PC-9 (cell line): ENCODE data around the gene SMAD6. TPM values are rescaled to one million over a fixed set of nuclear protein-coding genes. Genes with fewer than 3 reads are reported as not detected.

Source experiments
- BruUV-seq: library from RNA; stranded (reverse); fragments of 400-500 nt; replicated peaks from 2 replicates; lab custom pipeline; 2021; lab: Mats Ljungman, UMichigan
- CTCF ChIA-PET: fragments of 300-600 bp; sonication (Branson Sonifier 250); formaldehyde crosslinking; loops from one replicate; lab custom pipeline; 2022; ENCODE audit warnings: antibody characterized with exemption; lab: Charles Lee
- POLR2A ChIA-PET: fragments of 300-600 bp; sonication (Branson Sonifier 250); formaldehyde crosslinking; loops from one replicate; lab custom pipeline; 2022; ENCODE audit warnings: antibody characterized with exemption; ENCODE audit not compliant: unreplicated experiment; lab: Charles Lee
- DNase-seq, 2 experiments: peaks; one replicate each; pipeline versions ENCODE4 v3.0.0 to v3.0.0-alpha.2; 2015 to 2022; ENCODE audit warnings: mixed read lengths in 1 of 2
- H2AFZ ChIP-seq: fragments of 200-600 bp; sonication (generic); 2 replicates; pipeline ENCODE4 v1.8.1; 2017; ENCODE audit warnings: antibody characterized with exemption
- H3F3A ChIP-seq: fragments of 200-600 bp; sonication (generic); 2 replicates; pipeline ENCODE4 v1.8.1; 2017; ENCODE audit warnings: antibody characterized with exemption, mild to moderate bottlenecking, low read depth; ENCODE audit not compliant: insufficient read depth
- H3K27ac ChIP-seq: fragments of 200-600 bp; sonication (generic); 2 replicates; pipeline ENCODE4 v1.6.1; 2016; ENCODE audit warnings: mixed run types
- H3K27me3 ChIP-seq: fragments of 200-600 bp; sonication (generic); 2 replicates; pipeline ENCODE4 v1.6.1; 2016; ENCODE audit warnings: low read depth, mixed run types; ENCODE audit not compliant: insufficient read depth
- H3K36me3 ChIP-seq: fragments of 200-600 bp; sonication (generic); 2 replicates; pipeline ENCODE4 v1.6.1; 2016; ENCODE audit warnings: low read depth, mixed run types
- H3K4me1 ChIP-seq: fragments of 200-600 bp; sonication (generic); replicated peaks from 2 replicates; pipeline ENCODE4 v1.6.1; 2016; ENCODE audit warnings: mixed run types; ENCODE audit not compliant: insufficient read depth
- H3K4me2 ChIP-seq: fragments of 200-600 bp; sonication (generic); 2 replicates; pipeline ENCODE4 v1.6.1; 2017; ENCODE audit warnings: mixed run types
- H3K4me3 ChIP-seq: fragments of 200-600 bp; sonication (generic); 2 replicates; pipeline ENCODE4 v1.6.1; 2016; ENCODE audit warnings: mixed run types
- H3K79me2 ChIP-seq: fragments of 200-600 bp; sonication (generic); 2 replicates; pipeline ENCODE4 v1.6.1; 2017; ENCODE audit warnings: low read depth, mixed run types
- H3K9me2 ChIP-seq: fragments of 200-600 bp; sonication (generic); 2 replicates; pipeline ENCODE4 v1.8.1; 2017; ENCODE audit warnings: mild to moderate bottlenecking; ENCODE audit not compliant: insufficient read depth
- H3K9me3 ChIP-seq: fragments of 200-600 bp; sonication (generic); 2 replicates; pipeline ENCODE4 v1.8.1; 2016; ENCODE audit warnings: low read depth; ENCODE audit not compliant: insufficient read depth
- H4K20me1 ChIP-seq: fragments of 200-600 bp; sonication (generic); 2 replicates; pipeline ENCODE4 v1.8.1; 2017; ENCODE audit not compliant: insufficient read depth
- CTCF ChIP-seq: fragments of 200-600 bp; sonication (generic); conservative IDR thresholded peaks from 2 replicates; pipeline ENCODE4 v1.6.1; 2017; ENCODE audit warnings: mixed run types, antibody characterized with exemption, mild to moderate bottlenecking, moderate library complexity
- EZH2 ChIP-seq: fragments of 200-600 bp; sonication (generic); IDR thresholded peaks from 2 replicates; pipeline ENCODE4 v1.8.0; 2017; ENCODE audit warnings: antibody characterized with exemption, low read depth
- intact Hi-C: fragments of 100-400 bp; cut with micrococcal nuclease; formaldehyde crosslinking; loops from one replicate; pipeline ENCODE4 v1.10.0; 2022; ENCODE audit not compliant: unreplicated experiment
- total RNA-seq: library from RNA; stranded (reverse); gene quantifications from 2 replicates; pipeline ENCODE4 v1.2.3, GENCODE V29; 2021

SMAD6 gene
- total RNA-seq, 1 experiment from 2014 or later: 7.1 TPM

DNA sequence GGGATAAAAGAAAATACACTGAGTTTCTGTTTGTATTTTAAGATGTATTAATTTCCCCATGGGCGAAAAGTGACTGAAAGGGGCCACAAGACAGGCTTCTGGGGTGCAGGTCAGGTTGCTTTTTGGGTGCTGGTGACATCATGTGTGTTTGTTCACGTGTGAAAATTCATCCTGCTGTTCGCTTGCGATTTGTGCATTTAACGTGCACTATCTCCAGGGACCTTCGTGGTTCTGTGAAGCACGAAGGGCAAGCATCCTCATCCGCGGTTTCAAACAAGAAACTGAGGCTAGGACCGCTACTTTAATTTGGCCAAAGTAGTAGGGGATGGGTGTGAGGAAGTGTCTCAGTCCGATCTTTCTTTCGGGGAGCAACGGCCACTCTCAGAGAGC lies 1.6 kb upstream of the SMAD6 start:
- TF ChIP-seq CTCF (no peak), EZH2 (no peak)
- peaks cover 23% of the 10 kb centered on the region for H3K79me2 ChIP-seq
- H4K20me1 ChIP-seq: no peaks in the 10 kb centered on the region; the same call in 1 of the 2 replicates
- intact Hi-C loops: no loop called here
- H3K4me1 ChIP-seq: peaks cover 18% of the 10 kb centered on the region
- no peaks in the 10 kb centered on the region for H3K36me3 ChIP-seq
- ChIA-PET CTCF (interaction anchor here (0.6 to 0.9 kb wide), 4 partner anchors 78 to 412 kb away, joined by 3 to 19 read pairs (median 12); no protein-coding TSS in a partner anchor), POLR2A (interaction anchor here (0.6 kb wide), 1 partner anchor 62 kb away, joined by 4 read pairs; no protein-coding TSS in a partner anchor)
- peak overlapping the region; percentile 88 for H2AFZ ChIP-seq
- no peak overlapping the region for H3K27ac ChIP-seq
- H3K4me2 ChIP-seq: peak overlapping the region; percentile 71
- no peaks in the 10 kb centered on the region for H3K9me3 ChIP-seq
- peaks cover 5% of the 10 kb centered on the region; the same call in 1 of the 2 replicates for H3F3A ChIP-seq
- no TSS peak for BruUV-seq
- no peaks in the 10 kb centered on the region for H3K9me2 ChIP-seq
- H3K4me3 ChIP-seq: peak overlapping the region; percentile 57
- H3K27me3 ChIP-seq: no peaks in the 10 kb centered on the region
- no peak for DNase-seq

- TF ChIP-seq CTCF (no peak), EZH2 (no peak)
- CTCF ChIA-PET: interaction anchor here (0.7 to 0.9 kb wide), 3 partner anchors 77 to 412 kb away, joined by 3 to 19 read pairs (median 12); no protein-coding TSS in a partner anchor
- peak overlapping the region; percentile 81 for H3K4me3 ChIP-seq
- peaks cover 20% of the 10 kb centered on the region for H3K4me1 ChIP-seq
- H3F3A ChIP-seq: peaks cover 5% of the 10 kb centered on the region; the same call in 1 of the 2 replicates
- H4K20me1 ChIP-seq: no peaks in the 10 kb centered on the region; the same call in 1 of the 2 replicates
- H3K36me3 ChIP-seq: no peaks in the 10 kb centered on the region
- H3K4me2 ChIP-seq: peak overlapping the region; percentile 95
- H3K9me3 ChIP-seq: no peaks in the 10 kb centered on the region
- no peak overlapping the region for H3K27ac ChIP-seq
- DNase-seq: peak; percentile 78 to 97
- POLR2A ChIA-PET: interaction anchor here (0.6 to 0.7 kb wide), 2 partner anchors 61 to 183 kb away, joined by 4 to 5 read pairs; no protein-coding TSS in a partner anchor
- no TSS peak for BruUV-seq
- no peaks in the 10 kb centered on the region for H3K9me2 ChIP-seq
- no peaks in the 10 kb centered on the region for H3K27me3 ChIP-seq
- intact Hi-C loops: no loop called here
- H2AFZ ChIP-seq: peak overlapping the region; percentile 88
- peaks cover 28% of the 10 kb centered on the region for H3K79me2 ChIP-seq
These were observed 1.1 kb upstream of the SMAD6 start for GRCh38 chr15:66700802-66701421.

DNA sequence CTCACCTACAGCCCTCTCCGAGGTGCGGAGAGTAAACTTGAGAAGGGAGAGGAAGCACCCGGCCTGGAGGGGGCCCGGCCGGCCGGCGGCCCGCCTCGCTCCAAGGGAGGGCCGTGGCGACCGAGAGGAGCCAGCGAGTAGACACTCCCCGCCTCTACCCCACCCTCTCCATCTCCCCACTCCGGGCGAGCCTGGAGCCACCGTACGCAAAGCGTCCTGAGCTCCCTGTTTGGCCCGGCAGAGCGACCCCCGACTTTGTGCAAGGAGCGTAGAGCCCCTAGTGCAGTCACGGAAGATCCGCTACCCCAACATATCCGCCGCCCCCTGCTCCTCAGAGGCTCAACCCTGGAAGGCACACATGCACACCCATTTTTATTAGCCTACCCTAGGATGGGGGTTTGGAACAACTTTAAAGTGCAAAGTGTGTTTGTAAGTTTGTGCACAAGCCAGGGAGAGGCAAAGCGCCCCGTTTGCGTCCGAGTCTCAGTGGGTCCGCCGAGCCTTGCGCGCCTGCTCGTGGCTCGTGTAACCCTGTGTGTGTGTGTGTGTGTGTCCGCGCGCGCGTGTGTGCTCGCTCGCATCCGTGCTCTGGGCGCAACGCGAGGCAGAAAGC lies 508 bp upstream of the SMAD6 start:
- CTCF ChIA-PET: interaction anchor here (0.7 to 0.9 kb wide), 2 partner anchors 39 to 77 kb away, joined by 3 to 12 read pairs; no protein-coding TSS in a partner anchor
- Histone ChIP-seq H3K79me2 (peaks cover 34% of the 10 kb centered on the region), H3K4me3 (peak overlapping the region; percentile 81), H3K36me3 (no peaks in the 10 kb centered on the region), H3F3A (peaks cover 5% of the 10 kb centered on the region; the same call in 1 of the 2 replicates), H3K27me3 (no peaks in the 10 kb centered on the region), H3K4me2 (peak overlapping the region; percentile 95), H2AFZ (peak overlapping the region; percentile 79), H4K20me1 (no peaks in the 10 kb centered on the region; the same call in 1 of the 2 replicates), H3K9me2 (no peaks in the 10 kb centered on the region), H3K9me3 (no peaks in the 10 kb centered on the region), H3K27ac (no peak overlapping the region), H3K4me1 (peaks cover 20% of the 10 kb centered on the region)
- DNase-seq: peak in 1 of 2 experiments; percentile 38
- intact Hi-C loops: loop anchor here (1.0 to 2.0 kb wide), 3 partner anchors 62 to 229 kb away; no protein-coding TSS in a partner anchor
- TF ChIP-seq CTCF (no peak), EZH2 (no peak)
- POLR2A ChIA-PET: interaction anchor here (0.7 kb wide), 3 partner anchors 87 to 563 kb away, joined by 5 to 6 read pairs (median 5); no protein-coding TSS in a partner anchor
- no TSS peak for BruUV-seq
